RWPE1 (cell line): Measurements from ENCODE around the gene OR13G1.

Experiments used
- CTCF ChIA-PET: fragments of 350-600 bp; sonication (Branson Sonifier 250); formaldehyde crosslinking; extraction: SDS; loops from one replicate; lab custom pipeline; 2021; lab: Yijun Ruan, JAX
- POLR2A ChIA-PET: fragments of 400-600 bp; formaldehyde crosslinking; extraction: SDS; loops from one replicate; lab custom pipeline; 2020; ENCODE audit warnings: antibody characterized with exemption; ENCODE audit not compliant: low non-redundant PET; lab: Yijun Ruan, JAX
- DNase-seq: peaks from one replicate; pipeline ENCODE4 v3.0.0; 2012; ENCODE audit warnings: low spot score
- H3K27ac ChIP-seq: fragments of 450-650 bp; 2 replicates; pipeline ENCODE4 v1.5.1; 2017
- TF ChIP-seq, protein P1 (sequence below): fragments of 450-650 bp; conservative IDR thresholded peaks from 2 replicates; pipeline ENCODE4 v1.5.1; 2017; ENCODE audit warnings: low read depth, mild to moderate bottlenecking

The OR13G1 gene

DNA sequence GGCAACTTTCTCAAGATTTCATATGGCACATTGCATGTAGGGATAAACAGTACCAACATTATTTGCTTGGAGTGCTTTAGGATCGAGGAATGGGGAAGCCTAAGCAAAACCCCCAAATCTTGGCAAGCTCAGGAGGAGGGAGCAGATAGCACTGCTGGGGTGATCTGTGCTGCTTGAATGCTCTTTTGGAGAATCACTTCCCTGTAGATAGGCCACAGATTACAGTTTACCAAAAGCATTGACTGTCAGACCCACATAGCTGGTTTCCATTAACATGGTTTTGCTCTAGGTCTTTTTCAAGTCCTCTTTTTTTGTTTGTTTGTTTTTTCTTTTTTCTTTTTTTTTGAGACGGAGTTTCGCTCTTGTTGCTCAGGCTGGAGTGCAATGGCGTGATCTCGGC, 36.8 kb downstream of the OR13G1 start:
- H3K27ac ChIP-seq, result no peak overlapping the region
- no peak for DNase-seq
- TF ChIP-seq, protein P1, sequence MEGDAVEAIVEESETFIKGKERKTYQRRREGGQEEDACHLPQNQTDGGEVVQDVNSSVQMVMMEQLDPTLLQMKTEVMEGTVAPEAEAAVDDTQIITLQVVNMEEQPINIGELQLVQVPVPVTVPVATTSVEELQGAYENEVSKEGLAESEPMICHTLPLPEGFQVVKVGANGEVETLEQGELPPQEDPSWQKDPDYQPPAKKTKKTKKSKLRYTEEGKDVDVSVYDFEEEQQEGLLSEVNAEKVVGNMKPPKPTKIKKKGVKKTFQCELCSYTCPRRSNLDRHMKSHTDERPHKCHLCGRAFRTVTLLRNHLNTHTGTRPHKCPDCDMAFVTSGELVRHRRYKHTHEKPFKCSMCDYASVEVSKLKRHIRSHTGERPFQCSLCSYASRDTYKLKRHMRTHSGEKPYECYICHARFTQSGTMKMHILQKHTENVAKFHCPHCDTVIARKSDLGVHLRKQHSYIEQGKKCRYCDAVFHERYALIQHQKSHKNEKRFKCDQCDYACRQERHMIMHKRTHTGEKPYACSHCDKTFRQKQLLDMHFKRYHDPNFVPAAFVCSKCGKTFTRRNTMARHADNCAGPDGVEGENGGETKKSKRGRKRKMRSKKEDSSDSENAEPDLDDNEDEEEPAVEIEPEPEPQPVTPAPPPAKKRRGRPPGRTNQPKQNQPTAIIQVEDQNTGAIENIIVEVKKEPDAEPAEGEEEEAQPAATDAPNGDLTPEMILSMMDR, result no peak
- ChIA-PET POLR2A (no interaction called here), CTCF (no interaction called here)

DNA sequence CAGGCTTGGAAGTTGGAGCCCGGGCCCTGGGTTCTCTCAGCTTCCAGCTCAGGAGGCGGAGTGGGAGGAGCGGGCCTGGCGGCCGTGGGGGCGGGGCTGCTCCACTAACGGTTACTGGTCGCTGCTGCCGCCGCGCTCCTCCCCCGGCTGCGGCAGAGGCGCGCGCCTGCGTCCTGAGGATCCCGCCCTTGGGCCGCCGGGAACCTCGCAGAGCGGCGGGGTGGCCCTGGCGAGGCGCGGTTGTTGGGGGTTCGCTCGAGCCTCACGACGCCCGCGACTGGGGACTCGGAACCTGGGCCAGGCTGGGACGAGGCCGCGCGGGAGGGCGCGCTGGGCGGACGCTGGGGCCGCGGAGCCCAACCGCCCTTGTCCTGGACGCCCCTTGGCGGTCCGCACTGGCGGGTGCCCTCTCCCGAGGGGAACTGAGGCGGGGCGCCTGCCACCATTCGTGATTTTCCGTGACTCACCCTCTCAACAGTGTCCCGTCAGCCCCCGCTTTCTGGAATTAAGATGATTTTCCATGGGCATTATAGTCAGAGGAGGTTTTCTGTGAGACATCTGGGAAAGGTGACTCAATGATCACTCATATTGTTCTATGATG, 40.1 kb downstream of the OR13G1 start:
- DNase-seq, result peak; percentile 74
- TF ChIP-seq, protein P1, result no peak
- POLR2A ChIA-PET, result no interaction called here
- peak overlapping the region; percentile 74 for H3K27ac ChIP-seq
- CTCF ChIA-PET, result no interaction called here

DNA sequence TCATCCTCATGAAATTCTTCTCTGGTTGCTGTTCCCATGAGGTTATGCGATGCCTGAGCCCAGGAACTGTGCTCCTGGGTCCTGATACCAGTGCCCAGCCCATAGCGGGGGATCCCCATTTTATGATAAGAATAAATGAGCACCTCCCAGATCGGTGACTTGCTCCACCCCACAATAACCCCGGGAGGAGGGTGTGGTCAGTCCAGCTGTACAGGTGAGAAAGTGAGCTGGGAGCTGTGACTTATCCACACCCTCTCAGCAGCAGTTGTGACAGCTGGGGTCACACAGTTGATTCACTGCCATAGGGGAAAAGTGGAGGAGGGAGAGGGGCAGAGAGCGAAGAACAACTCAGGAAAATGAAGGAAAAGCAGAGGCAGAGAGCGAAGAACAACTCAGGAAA, 40.8 kb downstream of the OR13G1 start:
- POLR2A ChIA-PET, result no interaction called here

DNA sequence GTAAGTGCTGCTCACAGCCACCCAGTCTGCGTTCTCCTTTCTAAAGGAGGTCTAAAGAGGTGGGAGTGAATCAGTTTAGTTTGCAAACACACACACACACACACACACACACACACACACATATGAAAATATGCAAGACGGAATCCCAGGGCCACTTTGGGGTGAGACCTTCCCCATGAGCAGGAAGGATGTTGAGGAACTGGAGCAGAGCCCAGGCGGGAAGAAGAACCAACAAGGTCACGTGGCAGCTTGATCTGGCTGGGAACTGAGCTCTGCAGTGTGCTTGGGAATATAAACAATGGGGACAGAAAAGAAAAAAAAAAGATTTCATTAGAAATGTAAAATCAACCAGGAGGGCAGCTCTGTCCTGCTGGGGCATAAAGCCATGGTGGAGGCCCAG, 41.5 kb downstream of the OR13G1 start:
- no peak for DNase-seq
- ChIA-PET CTCF (no interaction called here), POLR2A (no interaction called here)
- H3K27ac ChIP-seq, result no peak overlapping the region
- TF ChIP-seq, protein P1, result no peak

More for the DNA sequence above, 40.8 kb downstream of the OR13G1 start:
- TF ChIP-seq, protein P1, result no peak
- DNase-seq, result no peak
- H3K27ac ChIP-seq, result no peak overlapping the region
- CTCF ChIA-PET, result no interaction called here

DNA sequence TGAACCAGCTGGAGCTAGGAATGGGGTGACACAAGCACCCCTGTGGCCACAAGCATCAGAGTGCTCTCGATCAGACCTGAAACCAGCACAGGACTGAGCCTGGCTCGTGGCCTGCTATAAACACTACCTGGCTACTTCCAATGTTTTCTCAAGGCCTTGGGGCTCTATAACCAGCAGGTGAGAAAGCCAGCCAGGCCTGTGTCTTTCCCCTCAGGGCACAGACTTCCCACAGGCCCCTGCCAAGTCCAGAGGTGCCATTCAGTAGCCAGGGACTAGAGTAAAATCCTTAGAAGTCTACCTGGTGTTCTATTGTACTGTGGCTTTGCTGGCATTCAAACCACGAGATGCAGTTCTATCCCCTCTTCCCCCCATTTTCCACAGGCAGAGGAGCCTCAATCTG, 51.6 kb downstream of the OR13G1 start:
- CTCF ChIA-PET, result no interaction called here
- no peak for DNase-seq
- H3K27ac ChIP-seq, result no peak overlapping the region
- TF ChIP-seq, protein P1, result no peak
- POLR2A ChIA-PET, result no interaction called here
